ENCODE results near the gene NFASC. TPM values are rescaled to one million over a fixed set of nuclear protein-coding genes. Genes with fewer than 3 reads are reported as not detected.

The NFASC gene
- total RNA-seq, 1 experiment from 2014 or later: 5.8 TPM

DNA sequence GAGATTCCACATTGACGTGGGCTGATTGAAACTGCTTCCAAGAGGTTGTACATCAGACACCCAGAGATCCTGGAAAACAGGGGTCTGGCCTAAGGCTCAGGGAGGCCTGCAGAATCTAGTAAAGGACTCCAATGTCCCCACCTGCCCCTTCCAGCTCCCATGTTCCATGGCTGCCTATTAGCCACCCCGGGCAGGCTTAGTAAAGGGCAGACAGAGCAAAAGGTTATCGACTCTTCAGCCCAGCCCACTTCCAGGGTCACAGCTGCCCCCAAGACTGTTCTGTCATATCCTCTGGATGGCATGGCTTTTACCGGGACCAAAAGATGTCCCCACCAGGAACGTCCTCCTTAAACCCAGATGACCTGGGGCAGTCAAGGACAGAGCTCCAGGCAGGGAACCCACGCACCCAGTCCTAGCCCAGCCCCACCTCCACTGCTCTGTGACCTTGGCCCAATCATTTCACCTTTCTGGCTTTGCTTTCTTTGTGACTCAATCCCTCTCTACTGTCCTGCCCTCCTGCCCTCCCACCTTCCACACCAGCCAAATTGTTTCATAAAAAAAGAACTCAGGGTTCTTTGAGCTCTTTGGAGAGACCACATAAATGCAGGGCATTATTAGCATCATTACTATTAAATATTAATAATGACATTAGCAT lies 167.6 kb downstream of the NFASC start:
- DNase-seq (ENCODE audit: low read depth): no peak

DNA sequence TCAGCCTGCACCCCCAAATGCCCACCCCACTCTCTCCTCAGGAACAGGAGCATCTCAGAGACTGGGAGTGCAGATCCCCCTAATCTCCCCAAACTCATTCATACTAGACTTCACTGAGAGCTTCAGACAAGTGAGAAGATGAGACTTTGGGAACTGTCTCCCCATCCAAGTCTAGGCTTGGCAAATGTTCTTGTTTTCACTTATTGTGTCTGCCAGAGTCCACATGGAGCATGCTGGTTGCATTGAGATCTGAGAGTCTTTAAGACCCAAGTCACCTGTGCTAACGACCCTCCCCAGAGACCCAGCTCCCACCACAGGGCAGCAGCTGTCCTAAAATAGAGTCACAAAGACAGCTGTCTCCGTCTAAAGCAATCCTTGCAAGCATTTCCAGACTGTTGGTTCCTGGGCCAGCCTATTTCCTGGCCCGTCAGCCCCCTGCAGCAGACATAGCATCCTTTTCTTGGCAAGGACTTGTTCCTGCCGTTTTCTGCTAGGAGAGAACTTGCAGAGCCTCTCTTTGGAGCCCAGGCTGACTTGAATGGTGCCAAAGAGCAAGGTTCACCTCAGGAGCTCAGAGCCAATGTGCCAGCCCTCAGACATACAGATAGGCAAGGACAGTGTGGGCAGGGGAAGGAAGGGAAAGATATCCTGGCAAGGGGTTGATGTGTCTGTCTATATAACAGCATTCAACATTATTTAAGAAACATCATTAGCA lies 170.5 kb downstream of the NFASC start:
- DNase-seq (ENCODE audit: low read depth): no peak

DNA sequence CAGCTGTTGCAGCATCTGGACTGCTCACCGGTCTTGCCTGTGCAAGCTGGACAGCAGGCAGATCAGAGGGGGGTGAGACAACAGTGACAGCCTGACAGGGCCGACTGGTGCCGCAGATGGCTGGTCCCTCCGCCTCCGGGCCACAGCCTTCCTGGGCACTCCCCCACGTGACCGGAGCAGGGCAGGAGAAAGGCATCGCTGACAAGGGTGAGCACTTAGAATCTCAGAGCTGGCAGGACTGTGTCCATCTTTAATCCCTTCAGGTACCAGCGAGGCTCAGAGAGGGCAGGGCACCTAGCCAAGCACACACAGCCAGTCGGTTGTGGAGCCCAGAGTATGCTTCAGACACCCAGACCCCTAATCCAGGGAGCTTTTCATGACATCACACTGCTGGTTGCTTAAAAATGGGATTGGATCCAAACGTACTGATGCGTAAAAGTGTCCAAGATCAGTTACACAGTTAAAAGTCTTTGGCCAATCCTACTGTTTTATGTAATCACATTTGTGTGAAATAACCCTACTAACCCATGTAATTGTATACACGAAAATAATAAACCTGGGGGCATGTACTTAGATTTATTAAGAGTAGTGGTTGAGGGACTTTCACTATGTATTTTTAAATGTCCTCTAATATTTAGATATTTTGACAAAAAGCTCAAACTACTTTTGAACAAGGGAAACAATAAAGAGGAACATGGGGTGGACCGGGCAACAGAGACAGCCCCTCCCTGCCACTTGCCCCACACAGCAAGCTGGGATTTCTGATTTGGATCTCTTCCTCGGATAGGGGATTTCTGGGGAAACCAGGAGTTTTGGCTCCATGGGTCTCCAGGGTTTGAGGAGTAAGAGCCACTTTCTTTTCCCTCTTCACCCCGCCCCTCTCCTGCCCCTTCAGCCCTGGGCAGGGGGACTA lies 171.6 kb downstream of the NFASC start:
- DNase-seq (ENCODE audit: low read depth): no peak

DNA sequence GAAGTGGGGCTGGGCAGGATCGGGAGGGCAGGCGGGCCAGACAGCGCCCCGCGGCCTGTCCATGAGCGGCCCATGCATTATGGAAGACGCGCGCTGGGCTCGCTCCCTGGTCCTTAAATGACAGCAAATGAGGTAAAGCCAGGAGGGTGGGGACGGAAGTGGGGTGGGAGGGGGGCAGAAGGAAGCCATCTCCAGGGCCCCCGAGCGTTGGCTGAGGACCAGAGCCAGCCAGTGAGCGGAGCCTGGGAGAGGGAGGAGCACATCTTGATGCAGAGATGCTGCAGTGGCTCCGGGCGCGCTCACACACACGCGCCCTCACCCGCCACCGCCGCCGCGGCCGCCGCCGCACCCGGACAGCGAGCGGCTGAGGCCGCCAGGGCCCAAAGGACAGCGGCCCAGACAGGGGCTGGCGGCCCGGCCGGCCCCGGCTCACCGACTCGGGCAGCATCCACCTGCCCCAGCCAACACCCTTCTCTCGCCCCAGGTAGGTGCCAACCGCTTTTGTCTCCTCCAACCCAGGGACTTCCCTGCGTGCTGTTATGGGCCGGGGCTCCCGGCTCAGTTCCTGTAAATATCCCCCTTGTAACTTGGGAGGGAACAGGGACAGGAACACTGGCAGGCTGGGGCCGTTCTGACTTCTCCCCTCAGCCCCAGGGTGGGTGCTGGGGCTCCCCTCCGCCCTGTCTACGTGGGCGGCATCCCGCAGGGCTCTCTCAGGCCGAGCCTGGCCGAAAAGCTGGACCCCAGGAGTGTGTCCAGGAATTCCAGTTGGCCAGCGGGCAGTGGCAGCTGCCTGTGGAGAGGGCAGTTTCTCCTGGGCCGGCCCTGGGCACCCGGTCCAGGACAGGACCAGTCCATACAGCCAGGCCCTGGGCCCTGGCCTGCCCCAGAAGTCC lies 172.5 kb downstream of the NFASC start, which contains the start of gene CNTN2:
Gene CNTN2, plus strand, starts transcription at position 302 of the 896 bp plus-strand sequence. CDS start 9,974 bp downstream, outside the sequence.
- no peak for DNase-seq (ENCODE audit: low read depth)

DNA sequence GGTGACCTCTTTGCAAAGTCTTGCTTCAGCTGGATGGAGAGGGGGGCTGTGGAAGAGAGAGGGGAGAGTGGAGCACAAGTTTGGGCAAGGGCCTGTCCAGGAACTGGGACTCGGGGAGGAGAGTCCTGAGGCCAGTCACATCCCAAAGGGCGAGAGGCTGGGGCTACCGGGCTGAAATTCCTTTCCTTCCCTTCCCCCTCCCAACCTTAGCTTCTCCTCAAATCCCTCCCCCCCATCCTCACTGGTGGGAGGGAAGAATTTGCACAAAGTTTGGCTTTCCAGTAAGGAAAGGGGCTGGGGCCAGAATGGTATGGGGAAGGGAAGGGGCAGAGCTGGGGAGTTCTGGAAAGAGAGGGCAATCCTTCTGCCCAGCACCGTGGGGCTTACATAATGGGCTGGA lies 173.2 kb downstream of the NFASC start:
- no peak for DNase-seq (ENCODE audit: low read depth)

DNA sequence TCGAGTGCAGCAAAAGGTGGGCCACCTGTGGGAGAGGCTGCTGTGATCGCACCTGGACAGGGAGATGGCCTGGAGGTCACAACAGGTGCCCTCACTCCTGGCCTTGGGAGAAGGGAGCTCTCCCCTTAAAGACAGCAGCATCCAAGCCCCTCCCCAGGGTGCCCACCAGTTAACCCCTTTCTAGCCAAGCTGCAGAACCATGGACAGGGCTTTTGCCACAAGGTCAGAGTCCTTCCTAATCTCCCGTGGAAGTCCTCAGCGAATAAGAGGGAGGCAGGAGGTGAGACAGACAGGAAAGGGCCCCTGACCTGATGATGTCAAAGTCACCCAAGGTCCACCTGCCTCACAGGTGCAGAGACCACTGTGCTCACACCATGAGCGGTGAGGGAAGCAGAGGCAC lies 174.1 kb downstream of the NFASC start:
- no peak for DNase-seq (ENCODE audit: low read depth)

DNA sequence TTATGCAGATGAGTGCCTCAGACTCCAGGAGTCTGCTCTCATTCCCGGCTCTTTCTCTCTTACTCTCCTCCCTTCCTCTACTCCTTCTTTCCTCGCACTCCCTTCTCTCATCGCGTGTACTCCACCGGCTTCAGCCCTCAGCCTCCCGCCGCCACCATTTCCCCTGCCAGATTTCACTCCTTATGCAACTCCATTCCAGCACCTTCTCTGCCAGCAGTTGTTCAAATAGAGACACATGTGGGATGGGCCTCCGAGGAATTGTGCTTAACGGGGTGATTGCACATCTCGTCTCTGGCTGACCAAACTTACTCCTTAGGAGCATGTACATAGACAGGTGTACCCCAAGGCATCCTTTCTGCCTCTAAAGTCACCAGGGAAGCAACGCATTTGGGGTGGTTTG lies 174.5 kb downstream of the NFASC start:
- no peak for DNase-seq (ENCODE audit: low read depth)

DNA sequence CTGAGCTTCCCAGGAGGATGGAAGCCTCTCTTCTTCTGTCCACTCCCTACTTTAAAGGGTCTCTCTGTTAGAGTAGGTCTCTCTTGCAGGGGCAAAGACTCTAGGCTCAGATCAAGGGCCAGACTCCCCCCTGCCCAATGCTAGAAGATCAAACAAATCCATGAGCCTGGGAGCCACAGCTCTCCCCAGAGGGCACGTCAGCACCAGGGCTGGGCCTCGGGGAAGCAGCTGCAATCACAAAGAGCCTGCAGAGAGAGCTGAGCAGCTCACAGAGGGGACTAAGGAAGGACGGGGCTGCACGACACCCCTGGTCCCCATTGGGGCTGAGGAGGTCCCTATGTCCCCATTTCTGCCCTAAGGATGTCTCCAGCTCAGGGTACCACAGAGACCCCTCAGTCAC lies 176.2 kb downstream of the NFASC start:
- no peak for DNase-seq (ENCODE audit: low read depth)

DNA sequence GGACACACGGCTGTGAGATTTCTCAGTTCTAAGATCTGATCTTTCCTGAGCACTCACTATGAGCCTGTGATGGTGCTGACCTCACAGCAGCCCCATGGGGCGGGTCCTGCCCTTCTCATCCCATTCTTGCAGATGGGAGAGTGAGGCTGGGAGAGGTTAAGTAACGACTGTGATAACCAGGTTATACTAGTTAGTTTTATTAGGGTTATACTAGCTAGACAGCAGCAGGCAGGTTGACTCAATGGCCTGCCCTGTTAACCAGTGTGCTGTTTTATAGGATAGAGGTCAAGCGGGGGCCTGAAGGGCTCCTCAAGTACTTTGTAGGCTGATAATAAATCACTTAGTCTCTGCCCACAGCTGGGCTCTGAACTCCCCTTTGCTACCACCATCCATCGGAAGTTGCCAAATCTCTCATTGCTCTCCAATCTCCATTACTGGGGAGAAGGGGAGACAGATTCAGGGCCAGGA lies 177.1 kb downstream of the NFASC start:
- DNase-seq (ENCODE audit: low read depth): no peak

DNA sequence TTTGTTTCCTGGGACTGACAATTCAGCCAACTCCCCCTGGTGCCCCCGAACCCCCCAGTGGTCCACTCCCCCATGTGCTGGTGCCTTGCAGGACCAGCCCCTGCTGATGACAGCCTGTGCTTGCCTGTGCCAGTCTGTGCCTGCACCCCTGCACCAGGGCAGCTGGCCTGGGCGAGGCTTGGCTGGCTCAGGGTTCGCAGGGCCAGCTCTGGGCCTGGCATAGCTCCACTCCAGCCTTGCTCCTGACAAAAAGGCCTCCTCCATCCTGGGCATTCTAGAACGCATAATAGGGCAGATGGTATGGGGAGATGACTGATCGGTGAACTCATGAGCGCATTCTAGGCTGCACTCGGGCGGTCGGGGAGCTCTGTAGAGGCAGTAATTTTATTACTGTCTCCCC lies 177.7 kb downstream of the NFASC start:
- DNase-seq (ENCODE audit: low read depth): no peak

DNA sequence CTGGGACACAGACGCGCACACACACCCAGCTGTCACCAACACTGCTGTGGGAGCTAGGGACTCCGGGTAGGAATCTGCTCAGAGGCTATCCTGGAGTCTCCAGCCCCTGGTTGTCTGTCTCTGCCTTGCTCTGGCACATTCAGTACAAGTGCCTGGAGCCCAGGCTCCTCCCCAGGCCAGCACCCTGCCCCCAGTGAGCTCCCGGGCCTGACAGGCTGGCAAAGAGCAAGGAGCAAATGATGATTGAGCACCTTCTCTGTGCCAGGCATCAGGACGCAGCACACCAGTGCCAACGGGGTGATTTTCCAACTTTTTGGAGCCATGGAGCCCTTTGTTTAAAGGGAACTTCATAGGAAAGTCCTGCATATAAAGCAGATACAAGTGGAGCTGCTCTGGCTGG lies 178.8 kb downstream of the NFASC start:
- DNase-seq (ENCODE audit: low read depth): no peak

DNA sequence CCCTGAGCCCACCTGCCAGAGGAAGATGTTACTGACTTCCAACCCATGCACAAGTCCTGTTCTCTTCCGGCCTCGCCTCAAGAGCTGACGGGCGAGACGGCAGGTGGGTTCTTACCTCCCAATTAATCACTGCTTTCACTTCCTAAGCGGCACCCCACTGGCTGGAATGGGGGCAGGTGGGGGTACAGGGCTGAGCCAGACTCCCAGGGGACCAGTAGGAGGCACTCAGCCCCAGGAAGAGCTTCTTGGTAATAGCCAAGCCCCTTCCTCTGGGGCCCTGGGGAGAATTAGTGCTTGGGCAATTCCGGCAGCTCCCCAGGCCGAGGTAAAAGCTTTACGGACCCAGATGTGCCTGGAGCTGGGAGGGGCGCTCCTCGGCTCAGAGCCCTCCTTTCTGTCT lies 182.0 kb downstream of the NFASC start:
- no peak for DNase-seq (ENCODE audit: low read depth)

DNA sequence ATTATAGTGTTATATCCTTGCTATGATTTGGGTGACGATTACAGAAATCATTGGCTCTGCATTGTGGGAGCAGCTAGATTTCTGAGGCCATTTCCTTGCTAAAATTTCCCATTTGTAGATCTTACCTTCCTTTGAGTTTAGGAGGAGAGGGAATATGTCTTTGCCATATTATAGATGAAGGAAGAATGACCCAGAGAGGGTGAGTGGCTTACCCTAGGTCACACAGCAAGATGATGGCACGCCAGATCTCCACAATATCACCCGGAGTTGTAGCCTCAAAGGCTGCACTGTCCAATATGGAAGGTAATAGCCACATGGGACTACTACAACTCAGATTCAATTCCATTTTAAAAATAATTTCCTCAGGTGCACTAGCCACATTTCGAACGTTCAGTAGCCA lies 182.6 kb downstream of the NFASC start:
- no peak for DNase-seq (ENCODE audit: low read depth)

DNA sequence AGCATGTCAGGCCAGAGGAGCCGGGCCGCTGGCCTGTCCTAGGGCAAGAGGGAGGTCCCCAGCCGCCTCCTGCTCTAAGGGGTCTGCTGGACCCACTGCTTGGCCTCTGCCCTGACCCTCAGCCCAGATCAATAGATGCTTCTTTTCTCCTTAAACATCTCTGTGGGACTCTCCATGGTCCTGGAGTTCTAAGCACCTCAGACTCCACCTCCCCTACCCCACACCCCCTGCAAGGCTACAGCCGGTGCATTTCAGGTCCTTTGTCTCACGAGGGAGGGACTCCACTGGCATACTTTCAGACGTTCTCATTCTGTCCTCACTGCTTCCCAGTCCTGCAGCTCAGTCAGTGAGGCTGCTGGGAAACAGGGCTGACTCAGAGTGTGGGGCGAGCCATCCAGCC lies 183.4 kb downstream of the NFASC start:
- DNase-seq (ENCODE audit: low read depth): no peak

DNA sequence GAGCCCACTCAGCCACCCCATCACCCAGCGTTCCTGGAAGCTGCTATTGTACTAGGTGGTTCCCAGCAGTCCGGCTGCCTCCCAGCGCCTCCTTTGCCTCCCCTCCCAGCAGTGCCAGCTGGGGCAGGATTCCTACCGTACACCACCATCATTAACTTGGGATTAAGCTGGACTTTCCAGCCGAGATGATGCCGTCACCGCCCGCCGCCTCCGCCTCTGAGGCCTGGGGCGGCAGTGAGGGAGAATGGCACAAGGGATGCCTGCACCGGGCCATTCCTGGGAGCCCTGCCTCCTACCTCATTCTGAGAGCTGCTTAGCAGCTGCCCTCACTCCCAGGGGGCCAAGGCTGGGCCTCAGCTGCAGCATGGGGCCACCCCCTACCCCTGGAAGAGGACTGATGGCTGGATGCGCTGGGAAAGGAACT lies 185.5 kb downstream of the NFASC start:
- no peak for DNase-seq (ENCODE audit: low read depth)

DNA sequence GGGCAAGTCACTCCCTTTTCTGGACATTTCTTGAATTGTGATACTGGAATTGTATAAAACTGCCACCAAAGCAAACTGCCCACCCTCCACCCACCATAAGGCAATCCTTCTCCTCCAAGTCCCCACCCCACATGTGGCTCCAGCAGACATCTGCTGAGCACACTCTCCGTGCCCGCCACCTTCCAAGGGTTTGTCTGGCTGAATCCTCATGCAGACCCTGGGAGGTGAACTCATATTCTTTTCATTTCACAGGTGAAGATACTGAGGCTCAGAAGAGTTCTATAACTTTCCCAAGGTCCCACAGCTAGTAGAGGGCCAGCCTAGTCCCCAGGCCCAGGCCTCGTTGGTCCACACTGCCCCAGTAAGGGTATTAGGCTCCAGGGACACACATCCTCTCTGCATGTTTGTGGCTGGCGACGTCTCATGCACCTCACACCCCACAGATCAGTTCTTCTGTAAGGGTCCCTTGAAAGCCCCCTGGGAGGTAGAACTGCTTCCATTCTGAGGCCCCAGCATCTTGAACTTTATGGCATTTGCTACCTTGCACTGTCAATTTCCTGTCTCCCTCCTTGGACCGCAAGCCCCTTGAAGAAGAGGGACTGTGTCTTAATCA lies 186.4 kb downstream of the NFASC start:
- no peak for DNase-seq (ENCODE audit: low read depth)

DNA sequence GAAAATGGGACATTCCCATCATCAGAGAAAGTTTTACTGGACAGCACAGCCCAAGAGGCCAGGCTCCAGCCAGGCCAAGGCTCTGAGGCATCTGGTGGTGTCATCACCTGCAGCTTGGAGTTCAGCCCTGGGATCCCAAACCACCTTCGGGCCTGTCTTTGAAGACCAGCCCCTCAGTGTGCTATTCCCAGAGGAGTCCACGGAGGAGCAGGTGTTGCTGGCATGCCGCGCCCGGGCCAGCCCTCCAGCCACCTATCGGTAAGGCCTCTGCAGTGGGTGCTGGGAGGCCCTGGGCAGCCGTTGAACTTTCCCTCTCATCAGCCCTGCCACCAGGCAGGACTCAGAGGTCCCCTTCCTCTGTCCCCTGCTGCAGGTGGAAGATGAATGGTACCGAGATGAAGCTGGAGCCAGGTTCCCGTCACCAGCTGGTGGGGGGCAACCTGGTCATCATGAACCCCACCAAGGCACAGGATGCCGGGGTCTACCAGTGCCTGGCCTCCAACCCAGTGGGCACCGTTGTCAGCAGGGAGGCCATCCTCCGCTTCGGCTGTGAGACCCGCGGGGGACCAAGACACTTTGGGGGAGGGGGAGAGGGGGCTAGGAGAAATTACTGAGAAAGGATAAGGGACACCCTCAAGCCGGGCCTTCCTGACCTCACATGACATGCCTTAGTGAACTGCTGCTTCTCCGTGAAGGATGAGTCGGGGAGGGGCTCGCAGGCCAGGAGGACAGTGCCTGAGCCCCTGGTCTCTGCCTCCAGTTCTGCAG lies 187.3 kb downstream of the NFASC start:
- no peak for DNase-seq (ENCODE audit: low read depth)

DNA sequence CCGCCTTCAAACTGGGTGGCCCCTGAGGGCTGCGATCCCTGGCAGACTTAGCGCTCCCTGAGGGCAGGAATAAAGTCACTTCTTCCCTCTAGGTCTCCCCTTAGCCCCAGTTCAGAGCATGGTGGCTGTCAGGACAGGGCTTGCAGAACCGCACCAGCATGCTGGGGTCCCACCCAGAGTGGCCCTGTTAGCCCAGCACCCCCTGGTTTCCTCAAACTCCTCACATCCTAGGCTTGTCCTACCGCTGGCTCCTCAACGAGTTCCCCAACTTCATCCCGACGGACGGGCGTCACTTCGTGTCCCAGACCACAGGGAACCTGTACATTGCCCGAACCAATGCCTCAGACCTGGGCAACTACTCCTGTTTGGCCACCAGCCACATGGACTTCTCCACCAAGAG lies 188.2 kb downstream of the NFASC start:
- DNase-seq (ENCODE audit: low read depth): no peak

DNA sequence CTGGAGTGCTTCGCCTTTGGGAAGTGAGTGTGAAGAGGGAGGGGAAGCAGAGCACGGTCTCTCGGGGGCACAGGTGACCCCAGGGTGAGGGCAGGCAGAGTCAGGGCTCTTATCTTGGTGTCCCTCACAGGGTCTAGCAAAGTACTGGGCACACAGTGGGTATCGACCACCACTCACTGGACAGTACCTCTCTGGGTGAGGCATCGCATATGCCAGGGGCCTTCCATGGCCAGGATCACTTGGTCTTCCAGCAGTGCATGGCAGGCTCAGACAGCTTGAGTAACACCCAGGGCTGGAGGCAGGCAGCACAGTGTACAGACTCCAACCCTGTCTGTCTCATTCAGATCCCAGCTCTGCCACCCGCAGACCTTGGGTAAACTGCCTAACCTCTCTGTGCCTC lies 189.0 kb downstream of the NFASC start:
- no peak for DNase-seq (ENCODE audit: low read depth)

DNA sequence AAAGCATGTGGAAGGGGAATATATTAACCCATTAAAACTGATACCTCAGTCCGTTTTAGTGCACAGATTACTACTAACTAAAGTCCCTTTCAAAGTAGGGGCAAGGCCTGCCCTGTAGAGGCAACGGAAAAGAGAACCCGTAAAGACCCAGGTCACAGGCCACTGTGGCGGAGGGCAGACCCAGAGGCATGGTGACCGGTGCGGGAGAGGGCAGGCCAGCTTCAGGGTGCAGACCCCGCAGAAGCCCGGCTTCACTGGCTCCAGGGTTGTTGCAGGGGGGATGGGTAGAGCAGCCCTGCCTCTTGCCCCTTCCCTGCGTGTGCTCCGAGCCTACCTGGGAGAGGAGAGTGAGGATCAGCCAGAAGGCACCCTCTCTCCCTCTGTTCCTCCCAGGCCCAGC lies 190.1 kb downstream of the NFASC start:
- DNase-seq (ENCODE audit: low read depth): no peak
